AG04450 (cell line): ENCODE data around the gene TTBK2. TPM values are rescaled to one million over a fixed set of nuclear protein-coding genes. Genes with fewer than 3 reads are reported as not detected.
A peak's percentile ranks its signal among the peaks of the same experiment; 100 is the strongest.

ENCODE experiments used
- CTCF ChIA-PET: fragments of 300-600, 350-600 bp; formaldehyde crosslinking; extraction: SDS; loops from one replicate; lab custom pipeline; 2022; ENCODE audit warnings: antibody characterized with exemption, inconsistent platforms; lab: Charles Lee
- POLR2A ChIA-PET: fragments of 350-600 bp; formaldehyde crosslinking; extraction: SDS; loops from one replicate; lab custom pipeline; 2021; ENCODE audit warnings: antibody characterized with exemption, inconsistent platforms; lab: Yijun Ruan, JAX
- DNase-seq: peaks from one replicate; pipeline ENCODE4 v3.0.0-alpha.2; 2011; ENCODE audit warnings: low read depth, low spot score
- H3K27ac ChIP-seq: one replicate; pipeline ENCODE4 v1.5.1; 2012; ENCODE audit warnings: low read depth, low read length, control low read depth
- H3K27me3 ChIP-seq: one replicate; pipeline ENCODE4 v1.6.0; 2012; ENCODE audit warnings: low read length; ENCODE audit not compliant: control insufficient read depth, insufficient read depth
- H3K4me3 ChIP-seq: 2 replicates; pipeline ENCODE4 v1.5.1; 2011; ENCODE audit warnings: mild to moderate bottlenecking, low read depth, low read length, control low read depth
- H3K9me3 ChIP-seq: 2 replicates; pipeline ENCODE4 v1.5.1; 2012; ENCODE audit warnings: low read length; ENCODE audit not compliant: control insufficient read depth, insufficient read depth
- polyA plus RNA-seq: library from polyadenylated mRNA; depleted of rRNA; stranded (reverse); fragments of >200 nt; gene quantifications from 2 replicates; pipeline ENCODE4 v1.2.3, GENCODE V29; 2011
- TF ChIP-seq, protein P1 (sequence below): IDR thresholded peaks from 2 replicates; pipeline ENCODE4 v1.5.1; 2011; ENCODE audit warnings: low read depth, low read length, control low read depth, inconsistent platforms

TTBK2 gene
- polyA plus RNA-seq, 1 experiment = 8.2 TPM

DNA sequence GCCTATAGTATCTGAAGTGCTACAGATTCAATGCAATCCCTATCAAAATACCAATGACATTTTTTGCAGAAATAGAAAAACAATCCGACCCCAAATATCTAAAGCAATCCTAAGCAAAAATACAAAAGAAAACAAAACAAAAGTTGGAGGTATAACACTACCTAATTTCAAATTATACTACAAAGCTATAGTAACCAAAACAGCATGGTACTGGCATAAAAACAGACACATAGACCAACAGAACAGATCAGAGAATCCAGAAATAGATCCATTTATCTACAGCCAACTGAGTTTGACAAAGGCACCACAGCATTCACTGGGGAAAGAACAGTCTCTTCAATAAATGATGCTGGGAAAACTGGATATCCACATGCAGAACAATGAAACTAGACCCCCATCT is 159.8 kb downstream of the TTBK2 start:
- no peaks in the 10 kb centered on the region for H3K27me3 ChIP-seq
- no peak overlapping the region for H3K27ac ChIP-seq
- TF ChIP-seq, protein P1, sequence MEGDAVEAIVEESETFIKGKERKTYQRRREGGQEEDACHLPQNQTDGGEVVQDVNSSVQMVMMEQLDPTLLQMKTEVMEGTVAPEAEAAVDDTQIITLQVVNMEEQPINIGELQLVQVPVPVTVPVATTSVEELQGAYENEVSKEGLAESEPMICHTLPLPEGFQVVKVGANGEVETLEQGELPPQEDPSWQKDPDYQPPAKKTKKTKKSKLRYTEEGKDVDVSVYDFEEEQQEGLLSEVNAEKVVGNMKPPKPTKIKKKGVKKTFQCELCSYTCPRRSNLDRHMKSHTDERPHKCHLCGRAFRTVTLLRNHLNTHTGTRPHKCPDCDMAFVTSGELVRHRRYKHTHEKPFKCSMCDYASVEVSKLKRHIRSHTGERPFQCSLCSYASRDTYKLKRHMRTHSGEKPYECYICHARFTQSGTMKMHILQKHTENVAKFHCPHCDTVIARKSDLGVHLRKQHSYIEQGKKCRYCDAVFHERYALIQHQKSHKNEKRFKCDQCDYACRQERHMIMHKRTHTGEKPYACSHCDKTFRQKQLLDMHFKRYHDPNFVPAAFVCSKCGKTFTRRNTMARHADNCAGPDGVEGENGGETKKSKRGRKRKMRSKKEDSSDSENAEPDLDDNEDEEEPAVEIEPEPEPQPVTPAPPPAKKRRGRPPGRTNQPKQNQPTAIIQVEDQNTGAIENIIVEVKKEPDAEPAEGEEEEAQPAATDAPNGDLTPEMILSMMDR = no peak
- CTCF ChIA-PET = no interaction called here
- DNase-seq = no peak
- peaks cover 7% of the 10 kb centered on the region for H3K9me3 ChIP-seq
- no peak overlapping the region for H3K4me3 ChIP-seq
- POLR2A ChIA-PET = no interaction called here

DNA sequence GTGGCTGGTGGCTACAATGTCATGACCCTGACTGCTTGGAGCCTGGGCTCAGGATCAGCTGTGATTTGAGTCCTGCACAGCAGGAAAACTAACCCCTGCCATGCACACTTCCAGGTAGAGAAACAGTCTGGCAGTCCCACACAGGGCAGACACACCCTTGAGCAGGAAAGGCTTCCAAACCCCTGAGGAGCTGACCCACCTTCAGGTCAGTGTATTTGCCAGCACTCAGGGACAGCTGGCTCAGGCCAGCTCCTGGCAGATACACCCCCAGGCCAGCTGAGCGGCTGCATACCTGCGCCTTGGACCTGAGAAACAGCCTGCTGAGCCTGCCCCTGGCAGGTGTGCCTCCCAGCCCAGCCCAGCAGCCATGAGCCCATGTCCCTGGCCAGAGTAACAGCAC is 161.5 kb downstream of the TTBK2 start:
- ChIA-PET CTCF (no interaction called here), POLR2A (no interaction called here)
- TF ChIP-seq, protein P1 = no peak
- Histone ChIP-seq H3K27ac (no peak overlapping the region), H3K27me3 (no peaks in the 10 kb centered on the region), H3K4me3 (no peak overlapping the region), H3K9me3 (peaks cover 4% of the 10 kb centered on the region)
- DNase-seq = no peak

DNA sequence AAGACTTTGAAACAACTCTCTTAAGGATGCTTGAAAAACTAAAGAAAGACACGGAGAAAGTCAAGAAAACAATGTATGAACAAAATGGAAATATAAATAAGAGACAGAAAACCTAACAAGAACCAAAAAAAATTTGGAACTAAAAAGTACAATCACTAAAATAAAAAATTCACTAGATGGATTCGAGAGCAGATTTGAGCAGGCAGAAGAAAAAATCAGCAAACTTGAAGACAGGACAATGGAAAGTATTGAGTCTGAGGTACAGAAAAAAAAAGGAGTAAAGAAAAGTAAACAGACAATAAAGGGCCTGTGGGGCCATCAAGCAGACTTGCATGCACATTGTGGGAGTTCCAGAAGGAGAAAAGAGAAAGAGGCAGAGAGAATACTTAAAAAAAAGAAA is 170.3 kb downstream of the TTBK2 start:
- ChIA-PET POLR2A (interaction anchor here (0.5 kb wide), 1 partner anchor 174 kb away, joined by 3 read pairs; no protein-coding TSS in a partner anchor), CTCF (no interaction called here)
- DNase-seq = no peak
- TF ChIP-seq, protein P1 = no peak
- Histone ChIP-seq H3K27ac (no peak overlapping the region), H3K4me3 (no peak overlapping the region), H3K9me3 (no peaks in the 10 kb centered on the region; the same call in 1 of the 2 replicates), H3K27me3 (no peaks in the 10 kb centered on the region)

DNA sequence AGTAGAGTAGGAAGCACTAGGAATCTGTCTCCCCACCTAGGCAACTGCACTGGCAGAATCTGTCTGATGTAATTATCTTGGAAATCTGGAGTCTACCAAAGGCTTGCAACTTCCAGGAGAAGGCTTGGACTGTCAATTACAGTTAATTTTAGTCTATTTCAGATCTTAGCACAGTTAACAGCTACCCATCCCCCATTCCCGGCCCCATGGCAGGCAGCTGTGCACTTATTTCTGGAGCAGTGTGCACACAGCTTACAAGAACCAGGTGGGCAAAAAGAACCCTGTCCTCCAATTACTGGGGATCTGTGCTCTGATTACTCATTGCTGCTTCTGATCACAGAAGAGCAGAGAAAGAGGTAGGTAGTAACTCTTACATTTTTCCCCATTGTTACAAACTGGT is 171.3 kb downstream of the TTBK2 start:
- Histone ChIP-seq H3K27me3 (no peaks in the 10 kb centered on the region), H3K9me3 (no peaks in the 10 kb centered on the region; the same call in 1 of the 2 replicates), H3K27ac (peak overlapping the region; percentile 42), H3K4me3 (no peak overlapping the region)
- DNase-seq = no peak
- CTCF ChIA-PET = interaction anchor here (0.6 kb wide), 1 partner anchor 74 kb away, joined by 4 read pairs; no protein-coding TSS in a partner anchor
- POLR2A ChIA-PET = no interaction called here
- TF ChIP-seq, protein P1 = no peak

DNA sequence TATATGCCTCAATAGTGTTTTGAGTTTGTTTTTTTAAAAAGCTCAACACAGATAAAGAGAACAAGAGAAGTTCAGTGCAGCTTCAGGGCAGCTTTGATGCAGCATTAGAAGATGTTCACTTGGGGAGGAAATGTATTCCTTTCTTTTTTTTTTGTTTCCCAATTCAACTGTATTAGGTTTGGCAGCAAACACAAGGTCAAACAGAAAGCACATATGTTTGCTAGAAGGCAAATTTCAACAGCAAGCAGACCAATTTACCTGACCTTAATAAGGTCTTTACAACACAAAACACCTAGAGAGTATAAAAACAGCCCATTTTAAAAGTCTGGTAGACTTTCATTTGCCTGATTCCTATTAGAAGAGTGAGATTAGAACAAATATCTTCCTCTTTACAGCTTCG is 176.4 kb downstream of the TTBK2 start:
- no peak overlapping the region for H3K4me3 ChIP-seq
- CTCF ChIA-PET = interaction anchor here (1.1 kb wide), 1 partner anchor 182 kb away, joined by 4 read pairs; no protein-coding TSS in a partner anchor
- no peak overlapping the region for H3K27ac ChIP-seq
- TF ChIP-seq, protein P1 = no peak
- POLR2A ChIA-PET = no interaction called here
- H3K27me3 ChIP-seq = no peaks in the 10 kb centered on the region
- no peaks in the 10 kb centered on the region; the same call in 1 of the 2 replicates for H3K9me3 ChIP-seq
- no peak for DNase-seq
